ENCODE measurements around the gene PLB1. TPM values are rescaled to one million over a fixed set of nuclear protein-coding genes. Genes with fewer than 3 reads are reported as not detected.

PLB1 gene
- total RNA-seq, 1 donor from 2014 or later, result 0.64 TPM

DNA sequence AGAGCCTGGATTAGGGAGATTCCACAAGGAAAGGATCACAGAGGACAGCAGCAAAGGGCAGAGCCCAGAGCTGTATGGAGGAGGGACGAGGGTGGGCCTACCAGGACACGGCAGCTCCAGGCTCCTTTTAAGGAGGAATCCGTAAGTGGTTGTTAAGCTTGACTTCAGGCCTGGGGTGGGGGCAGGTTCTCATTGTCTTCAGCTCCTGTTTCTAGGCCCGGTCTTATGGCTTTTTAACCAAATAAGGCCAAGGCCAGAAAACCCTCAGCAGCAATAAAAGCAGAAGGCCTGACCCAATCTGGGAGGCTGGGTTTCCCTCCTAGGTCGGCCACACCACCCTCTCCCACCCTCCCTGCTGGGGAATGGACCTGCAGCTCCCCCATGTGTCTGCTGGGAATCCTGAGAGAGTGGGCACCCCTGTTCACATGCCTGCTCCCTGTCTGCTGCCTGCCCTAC is 111.2 kb downstream of the PLB1 start:
- Mint-ChIP-seq H3K27me3 (ENCODE audit: unreplicated experiment) (no peaks in the 10 kb centered on the region), H3K36me3 (ENCODE audit: unreplicated experiment) (no peaks in the 10 kb centered on the region), H3K27ac (ENCODE audit: unreplicated experiment) (no peak overlapping the region), H3K4me3 (ENCODE audit: unreplicated experiment) (no peak overlapping the region), H3K9me3 (ENCODE audit: unreplicated experiment) (no peaks in the 10 kb centered on the region), H3K4me1 (ENCODE audit: unreplicated experiment) (peaks cover 18% of the 10 kb centered on the region)
- TF ChIP-seq, protein P1, sequence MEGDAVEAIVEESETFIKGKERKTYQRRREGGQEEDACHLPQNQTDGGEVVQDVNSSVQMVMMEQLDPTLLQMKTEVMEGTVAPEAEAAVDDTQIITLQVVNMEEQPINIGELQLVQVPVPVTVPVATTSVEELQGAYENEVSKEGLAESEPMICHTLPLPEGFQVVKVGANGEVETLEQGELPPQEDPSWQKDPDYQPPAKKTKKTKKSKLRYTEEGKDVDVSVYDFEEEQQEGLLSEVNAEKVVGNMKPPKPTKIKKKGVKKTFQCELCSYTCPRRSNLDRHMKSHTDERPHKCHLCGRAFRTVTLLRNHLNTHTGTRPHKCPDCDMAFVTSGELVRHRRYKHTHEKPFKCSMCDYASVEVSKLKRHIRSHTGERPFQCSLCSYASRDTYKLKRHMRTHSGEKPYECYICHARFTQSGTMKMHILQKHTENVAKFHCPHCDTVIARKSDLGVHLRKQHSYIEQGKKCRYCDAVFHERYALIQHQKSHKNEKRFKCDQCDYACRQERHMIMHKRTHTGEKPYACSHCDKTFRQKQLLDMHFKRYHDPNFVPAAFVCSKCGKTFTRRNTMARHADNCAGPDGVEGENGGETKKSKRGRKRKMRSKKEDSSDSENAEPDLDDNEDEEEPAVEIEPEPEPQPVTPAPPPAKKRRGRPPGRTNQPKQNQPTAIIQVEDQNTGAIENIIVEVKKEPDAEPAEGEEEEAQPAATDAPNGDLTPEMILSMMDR (IDR thresholded peaks at IDR 0.05), result no peak
- no peak for DNase-seq (ENCODE audit: extremely low spot score, unreplicated experiment)

DNA sequence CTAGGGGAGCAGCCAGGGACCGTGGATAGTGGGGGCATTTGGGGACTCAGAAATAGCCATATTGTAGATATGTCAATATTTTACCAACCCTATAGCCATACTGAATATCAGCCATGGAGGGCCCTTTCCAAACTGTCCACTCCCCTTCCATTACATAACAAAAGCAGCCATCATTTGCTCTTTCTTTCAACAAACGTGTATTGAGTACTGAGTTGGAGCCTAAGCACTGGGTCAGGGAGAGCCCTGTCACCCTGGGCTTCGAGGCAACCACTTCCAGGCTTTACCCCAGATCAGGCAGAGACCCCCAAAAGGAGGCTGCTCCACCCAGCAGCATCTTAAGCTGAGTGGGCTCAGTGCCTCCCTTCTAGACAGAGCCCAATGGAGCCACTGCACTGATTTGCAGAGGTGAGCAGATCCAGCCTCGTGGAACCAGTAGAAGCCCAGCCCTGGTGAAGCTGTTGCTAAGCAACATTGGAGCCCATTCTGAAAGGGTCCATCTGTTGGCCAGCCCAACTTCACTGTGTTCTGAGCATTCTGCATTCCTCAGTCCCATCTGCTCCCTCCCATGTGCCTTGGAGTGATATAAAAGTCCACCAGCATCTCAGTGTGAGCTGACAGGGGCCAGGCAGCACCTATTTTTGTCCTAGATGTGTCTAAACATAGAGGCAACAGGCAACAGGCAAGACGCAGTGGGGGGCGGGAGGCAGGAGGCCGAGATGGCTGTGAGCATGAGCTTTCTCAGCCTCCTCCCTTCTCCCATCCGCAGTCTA is 112.1 kb downstream of the PLB1 start:
- H3K27me3 Mint-ChIP-seq (ENCODE audit: unreplicated experiment), result no peaks in the 10 kb centered on the region
- TF ChIP-seq, protein P1 (IDR thresholded peaks at IDR 0.05), result no peak
- no peaks in the 10 kb centered on the region for H3K9me3 Mint-ChIP-seq (ENCODE audit: unreplicated experiment)
- H3K4me1 Mint-ChIP-seq (ENCODE audit: unreplicated experiment), result peaks cover 18% of the 10 kb centered on the region
- H3K27ac Mint-ChIP-seq (ENCODE audit: unreplicated experiment), result no peak overlapping the region
- no peaks in the 10 kb centered on the region for H3K36me3 Mint-ChIP-seq (ENCODE audit: unreplicated experiment)
- no peak overlapping the region for H3K4me3 Mint-ChIP-seq (ENCODE audit: unreplicated experiment)
- DNase-seq (ENCODE audit: extremely low spot score, unreplicated experiment), result no peak

DNA sequence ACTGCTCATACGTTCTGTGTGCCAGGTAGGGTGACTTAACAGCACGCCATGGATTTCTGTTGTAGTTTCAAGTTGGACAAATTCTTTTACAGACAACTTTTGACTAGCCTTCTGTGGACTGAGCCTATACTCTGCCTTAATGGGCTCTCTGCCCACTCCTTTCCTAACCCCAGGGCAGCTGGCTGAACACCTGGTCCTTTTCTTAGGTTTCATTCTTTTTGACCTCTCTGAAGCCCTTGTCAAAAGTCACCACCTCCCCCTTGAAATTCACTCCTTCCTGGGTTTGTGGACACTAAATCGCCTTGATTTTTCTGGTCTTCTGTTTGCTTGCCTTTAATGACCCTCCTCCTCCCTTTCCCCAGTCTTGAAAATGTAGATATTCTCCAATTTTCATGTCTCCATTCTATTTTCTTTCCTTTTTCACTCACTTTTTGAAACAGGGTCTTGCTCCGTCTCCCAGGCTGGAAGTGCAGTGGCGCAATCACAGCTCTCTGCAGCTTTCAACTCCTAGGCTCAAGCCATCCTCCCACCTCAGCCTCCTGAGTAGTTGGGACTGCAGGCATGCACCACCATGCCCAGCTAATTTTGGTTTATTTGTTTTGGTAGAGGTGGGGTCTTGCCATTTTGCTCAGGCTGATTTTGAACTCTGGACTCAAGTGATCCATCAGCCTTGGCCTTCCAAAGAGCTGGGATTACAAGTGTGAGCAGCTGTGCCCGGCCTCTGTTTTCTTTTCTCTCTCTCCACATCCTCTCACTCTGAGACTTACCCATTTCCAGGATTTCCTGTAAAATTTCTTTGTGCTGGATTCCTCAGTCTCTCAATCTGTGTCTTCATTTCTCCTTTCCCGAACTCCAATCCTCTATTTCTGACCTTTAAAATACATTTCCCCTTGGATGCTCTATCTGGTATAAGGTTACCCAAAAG is 112.9 kb downstream of the PLB1 start:
- no peak for DNase-seq (ENCODE audit: extremely low spot score, unreplicated experiment)
- no peak overlapping the region for H3K4me3 Mint-ChIP-seq (ENCODE audit: unreplicated experiment)

DNA sequence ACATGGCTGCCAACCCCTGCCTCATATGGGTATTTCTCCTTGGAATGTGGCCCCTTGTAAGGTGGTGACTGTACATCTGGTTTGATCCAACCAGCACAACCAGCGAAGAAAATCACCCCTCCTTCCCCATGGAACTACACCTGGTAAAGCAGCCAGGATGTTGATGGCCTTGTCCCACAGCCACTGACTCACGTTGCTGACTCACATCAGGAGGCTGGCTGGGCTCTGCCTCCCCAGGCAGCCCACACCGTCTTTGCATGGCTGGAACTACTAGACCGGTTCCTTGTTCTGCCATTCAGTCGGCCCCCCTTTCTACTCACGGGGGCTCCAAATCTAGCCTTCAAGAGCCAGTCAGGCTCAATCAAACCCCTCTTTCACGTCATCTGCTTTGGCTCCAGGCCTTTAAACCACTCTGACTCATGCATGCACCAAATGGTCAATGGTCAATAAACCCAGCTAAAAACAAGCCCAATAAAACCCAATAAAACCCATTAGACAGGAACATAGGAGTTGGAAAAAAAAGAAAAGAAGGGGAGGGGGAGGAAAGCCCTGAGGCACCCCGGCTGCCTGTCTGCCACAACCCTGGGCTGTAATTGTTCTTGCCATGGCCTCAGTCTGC is 114.8 kb downstream of the PLB1 start:
- Mint-ChIP-seq H3K27ac (ENCODE audit: unreplicated experiment) (peak overlapping the region; percentile 45), H3K36me3 (ENCODE audit: unreplicated experiment) (no peaks in the 10 kb centered on the region), H3K9me3 (ENCODE audit: unreplicated experiment) (no peaks in the 10 kb centered on the region), H3K4me3 (ENCODE audit: unreplicated experiment) (no peak overlapping the region), H3K4me1 (ENCODE audit: unreplicated experiment) (peaks cover 16% of the 10 kb centered on the region), H3K27me3 (ENCODE audit: unreplicated experiment) (no peaks in the 10 kb centered on the region)
- DNase-seq (ENCODE audit: extremely low spot score, unreplicated experiment), result no peak
- TF ChIP-seq, protein P1 (IDR thresholded peaks at IDR 0.05), result no peak

More for the DNA sequence above, 112.9 kb downstream of the PLB1 start:
- Mint-ChIP-seq H3K27ac (ENCODE audit: unreplicated experiment) (no peak overlapping the region), H3K9me3 (ENCODE audit: unreplicated experiment) (no peaks in the 10 kb centered on the region), H3K36me3 (ENCODE audit: unreplicated experiment) (no peaks in the 10 kb centered on the region), H3K27me3 (ENCODE audit: unreplicated experiment) (no peaks in the 10 kb centered on the region), H3K4me1 (ENCODE audit: unreplicated experiment) (peaks cover 16% of the 10 kb centered on the region)
- TF ChIP-seq, protein P1 (IDR thresholded peaks at IDR 0.05), result no peak

Data from osteocyte (in vitro differentiated cells).